ENCODE results near the gene MAGED2.

The MAGED2 gene

GRCh38 chrX:54808109-54808604, 612 bp downstream of the MAGED2 start:
- H3K4me3 ChIP-seq (replicated peaks in 1 of 2; ENCODE audit: low read depth in 2 of 2, low read length in 2 of 2): peak overlapping the region; percentile 67 to 72
- DNase-seq (ENCODE audit: low read depth in 2 of 2): no peak
- no peak for TF ChIP-seq CTCF (IDR thresholded peaks at IDR 0.05; ENCODE audit: low read depth, low read length)

- peak; percentile 97 to 98 for DNase-seq (ENCODE audit: low read depth in 2 of 2)
- TF ChIP-seq CTCF (IDR thresholded peaks at IDR 0.05; ENCODE audit: low read depth, low read length): no peak
- peak overlapping the region; percentile 67 to 72 for H3K4me3 ChIP-seq (replicated peaks in 1 of 2; ENCODE audit: low read depth in 2 of 2, low read length in 2 of 2)
These were observed 1.3 kb downstream of the MAGED2 start for GRCh38 chrX:54808605-54809483.

- H3K4me3 ChIP-seq (replicated peaks in 1 of 2; ENCODE audit: low read depth in 2 of 2, low read length in 2 of 2): peak overlapping the region in 1 of 2 donors; percentile 72
- DNase-seq (ENCODE audit: low read depth in 2 of 2): no peak
- TF ChIP-seq CTCF (IDR thresholded peaks at IDR 0.05; ENCODE audit: low read depth, low read length): no peak
These were observed 3.0 kb downstream of the MAGED2 start for GRCh38 chrX:54810532-54810931.

- no peak for DNase-seq (ENCODE audit: low read depth in 2 of 2)
- TF ChIP-seq CTCF (IDR thresholded peaks at IDR 0.05; ENCODE audit: low read depth, low read length): no peak
- no peak overlapping the region for H3K4me3 ChIP-seq (replicated peaks in 1 of 2; ENCODE audit: low read depth in 2 of 2, low read length in 2 of 2)
These were observed 3.8 kb downstream of the MAGED2 start for GRCh38 chrX:54811301-54811885.

- no peak for TF ChIP-seq CTCF (IDR thresholded peaks at IDR 0.05; ENCODE audit: low read depth, low read length)
- no peak overlapping the region for H3K4me3 ChIP-seq (replicated peaks in 1 of 2; ENCODE audit: low read depth in 2 of 2, low read length in 2 of 2)
- no peak for DNase-seq (ENCODE audit: low read depth in 2 of 2)
These were observed 4.8 kb downstream of the MAGED2 start for GRCh38 chrX:54812306-54812705.

- peak in 1 of 2 donors; percentile 4 for DNase-seq (ENCODE audit: low read depth in 2 of 2)
- no peak overlapping the region for H3K4me3 ChIP-seq (replicated peaks in 1 of 2; ENCODE audit: low read depth in 2 of 2, low read length in 2 of 2)
- TF ChIP-seq CTCF (IDR thresholded peaks at IDR 0.05; ENCODE audit: low read depth, low read length): no peak
These were observed 9.8 kb downstream of the MAGED2 start for GRCh38 chrX:54817220-54817820.

Data from cardiac fibroblast (primary cell).